GM21717 (cell line): ENCODE data around the gene LAMA4.
"Not testable (repeated sequence)": the region's sequence is repeated elsewhere in the genome, so short reads cannot be mapped to it uniquely, and the experiment has no call there.

Source experiments
- ATAC-seq: cut with Tn5 transposase; IDR thresholded peaks from one replicate; pipeline ENCODE4 v1.9.1; 2021; ENCODE audit warnings: mild to moderate bottlenecking, moderate library complexity; ENCODE audit not compliant: unreplicated experiment

LAMA4 gene

DNA sequence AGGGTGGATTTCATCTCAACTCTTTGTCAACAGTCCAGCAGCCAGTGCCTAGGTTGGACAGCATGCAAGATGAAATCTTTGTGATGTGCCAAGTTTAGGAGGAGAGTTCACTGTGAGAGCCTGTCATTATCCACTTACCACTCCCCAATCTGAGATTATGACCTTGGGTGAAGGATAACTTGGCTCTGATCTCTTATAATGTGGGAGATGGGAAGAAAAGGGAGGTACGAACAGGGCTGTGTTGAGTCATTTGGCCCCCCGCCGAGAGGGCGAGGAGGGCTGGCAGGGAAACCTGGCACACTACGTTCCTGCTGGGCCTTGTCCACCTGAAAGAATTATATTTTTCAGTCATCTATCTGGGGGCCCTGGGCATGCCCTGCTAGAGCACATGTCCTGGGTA, 35.8 kb downstream of the LAMA4 start:
- no peak for ATAC-seq

DNA sequence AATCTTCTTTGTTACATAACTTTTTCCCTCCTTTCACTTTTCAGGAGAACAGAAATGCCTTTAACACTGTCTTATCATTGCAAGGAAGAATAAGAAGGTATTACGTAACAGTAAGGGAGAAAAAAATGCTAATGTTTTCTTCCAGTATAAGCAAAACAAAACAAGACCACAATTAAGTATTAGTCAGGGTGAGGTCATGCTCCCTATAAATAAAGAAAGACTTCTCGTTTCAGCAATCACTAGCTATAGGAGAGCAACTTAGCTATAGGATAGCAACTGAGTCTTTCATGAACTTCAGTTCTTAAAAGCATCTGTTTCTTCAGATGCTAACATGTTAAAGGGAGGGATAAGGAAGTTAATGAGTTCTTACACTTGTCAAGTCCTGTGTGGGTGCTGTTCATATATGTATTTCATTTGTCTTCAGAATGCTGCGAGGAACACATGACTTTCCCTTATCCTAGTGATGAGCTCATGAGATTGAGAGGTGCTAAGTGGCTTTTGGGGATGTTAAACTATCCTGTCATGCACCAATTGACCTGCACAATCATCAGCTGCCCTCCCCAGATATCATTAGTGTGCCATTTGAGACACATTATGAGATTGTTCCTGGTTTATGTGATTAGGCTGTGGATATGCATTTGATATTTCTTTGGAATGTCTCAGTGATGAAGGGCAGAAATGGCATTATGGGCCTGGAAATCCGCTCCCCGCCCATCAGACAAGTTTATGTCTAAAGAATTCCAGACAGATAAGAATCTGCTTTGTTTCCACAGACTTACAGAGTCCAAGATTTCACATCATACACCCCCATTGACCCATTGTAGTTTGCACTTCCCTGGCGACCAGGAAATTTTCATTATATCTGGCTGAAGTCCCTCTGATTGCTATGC, 37.5 kb downstream of the LAMA4 start:
- ATAC-seq = no peak

DNA sequence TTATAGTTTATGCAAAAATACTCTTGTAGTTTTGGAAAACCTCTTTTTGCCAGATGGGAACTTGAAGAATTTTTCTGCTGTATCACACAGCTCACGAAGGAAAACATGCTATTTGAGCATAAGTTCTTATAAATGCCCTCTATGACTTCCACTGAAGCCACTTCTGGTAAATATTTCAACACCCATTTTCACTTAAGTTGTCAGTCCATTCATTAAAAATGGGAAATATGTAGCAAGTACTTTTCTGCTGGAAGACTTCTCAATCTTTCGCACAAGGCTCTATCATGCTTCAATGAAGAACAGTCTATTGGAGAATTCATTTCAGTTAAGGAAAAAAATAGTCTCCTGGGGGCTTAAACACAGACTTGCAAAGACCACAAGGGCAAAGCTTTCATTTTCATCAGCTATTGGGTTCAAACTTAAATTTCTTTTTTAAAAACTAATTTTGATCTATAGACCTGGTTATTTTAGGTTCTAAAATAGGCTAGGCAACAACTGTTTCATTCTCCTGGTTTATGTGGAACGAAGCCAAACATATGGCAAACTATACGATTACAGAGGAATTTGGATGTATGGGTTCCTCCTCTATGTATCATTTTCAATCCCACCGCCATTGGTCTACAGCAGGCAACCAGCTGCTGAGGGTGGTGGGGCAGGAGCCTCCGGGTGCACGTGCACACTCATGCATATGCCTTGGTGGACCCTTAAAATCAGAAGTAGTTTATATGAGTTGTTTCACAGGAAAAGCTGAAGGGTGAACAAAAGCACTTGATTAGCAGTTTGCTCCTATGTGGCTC, 38.7 kb downstream of the LAMA4 start:
- ATAC-seq = no peak

DNA sequence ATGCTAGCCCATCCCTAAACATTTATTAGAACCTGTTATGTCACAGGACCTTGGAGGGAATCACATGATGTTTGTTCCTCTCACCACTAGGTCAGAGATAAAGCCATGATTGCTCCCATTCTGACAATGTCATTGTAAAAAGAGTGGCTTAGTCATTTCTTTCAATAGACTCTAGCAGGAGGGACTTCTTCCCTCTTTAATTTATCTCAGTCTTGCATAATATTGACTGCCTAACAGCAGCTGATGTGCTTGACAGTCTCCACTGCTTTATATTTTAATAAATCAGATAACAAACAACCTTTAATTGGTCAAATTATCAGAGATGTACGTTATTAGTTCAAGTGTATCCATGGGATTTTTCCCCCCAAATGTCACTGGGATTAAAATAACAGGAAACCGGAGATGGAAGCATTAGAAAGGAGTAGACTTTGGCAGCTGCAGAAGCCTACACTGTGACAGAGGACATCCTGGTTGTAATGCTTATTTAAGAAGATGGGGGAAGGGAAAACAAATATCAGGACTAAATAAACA, 39.6 kb downstream of the LAMA4 start:
- no peak for ATAC-seq

DNA sequence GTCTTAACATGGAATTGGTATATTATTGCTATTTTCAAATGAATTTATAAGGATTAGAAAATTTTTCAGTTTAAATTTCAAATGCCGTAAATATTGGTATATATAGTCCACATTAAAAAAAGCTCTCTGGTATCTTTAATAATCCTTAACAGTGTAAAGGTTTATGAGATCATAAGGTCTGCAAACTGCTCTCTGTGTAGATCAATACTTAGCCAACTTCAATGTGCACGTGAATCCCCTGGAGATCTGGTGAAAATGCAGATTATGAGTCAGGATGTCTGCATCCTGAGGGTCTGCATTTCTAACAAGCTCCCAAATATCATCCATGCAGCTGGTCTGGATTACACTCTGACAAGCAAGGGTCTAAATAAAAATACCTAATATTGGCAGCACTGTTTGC, 43.5 kb downstream of the LAMA4 start:
- no peak for ATAC-seq

DNA sequence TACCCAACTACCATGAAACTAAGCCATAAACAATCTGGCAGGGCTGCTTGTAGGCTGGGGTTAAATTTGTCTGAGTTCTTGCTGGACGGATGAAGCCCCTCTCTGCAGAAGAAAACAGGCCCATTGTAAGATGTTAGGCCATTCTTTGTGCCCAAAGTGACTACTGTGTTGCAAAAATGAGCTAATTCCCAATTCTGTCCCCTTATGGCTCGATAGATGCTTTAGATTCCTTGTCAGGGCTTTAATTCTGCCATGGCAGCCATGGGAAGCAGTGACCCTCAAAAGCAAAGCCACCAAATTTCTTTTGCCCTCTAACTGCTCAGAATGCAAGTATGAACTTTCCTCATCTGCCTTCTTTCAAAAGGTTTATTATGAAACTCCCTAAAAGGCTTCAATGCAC, 45.2 kb downstream of the LAMA4 start:
- no peak for ATAC-seq

DNA sequence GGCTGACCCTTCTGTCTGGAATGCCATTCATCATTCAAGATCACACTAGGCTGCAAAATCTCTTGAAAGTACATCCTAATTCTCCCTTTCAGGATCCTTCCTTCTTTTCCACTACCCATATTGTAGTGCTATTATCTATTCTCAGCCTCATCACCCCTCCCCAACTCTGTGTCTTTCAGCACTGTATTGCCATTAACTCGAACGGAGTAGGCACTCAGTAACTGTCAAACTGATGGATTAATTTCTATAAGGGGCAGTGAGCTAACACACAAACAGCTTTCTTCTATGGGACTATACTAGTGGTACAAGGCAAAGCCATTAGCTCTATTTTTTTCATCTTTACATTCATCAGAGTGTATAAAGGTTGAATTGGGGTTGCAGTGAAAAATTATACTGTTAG, 46.6 kb downstream of the LAMA4 start:
- no peak for ATAC-seq

DNA sequence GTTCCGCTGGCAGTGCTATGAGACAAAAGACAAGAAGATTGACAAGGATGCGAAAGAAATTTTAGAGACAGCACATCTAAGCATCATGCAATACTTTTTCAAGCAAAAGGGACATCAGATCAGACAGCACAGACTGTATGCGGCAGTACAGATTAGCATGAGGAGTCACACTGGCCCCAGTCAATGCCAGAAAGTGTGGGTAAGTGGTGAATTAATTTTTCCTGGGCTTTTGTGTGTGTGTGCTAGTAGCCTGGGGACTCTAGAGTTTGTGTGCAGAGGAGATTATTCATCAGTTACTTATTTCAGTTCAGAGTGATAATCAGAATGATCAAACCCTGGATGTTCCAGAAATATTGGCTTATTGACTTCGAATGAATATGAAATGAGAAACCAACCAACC, 47.2 kb downstream of the LAMA4 start:
- ATAC-seq = no peak

DNA sequence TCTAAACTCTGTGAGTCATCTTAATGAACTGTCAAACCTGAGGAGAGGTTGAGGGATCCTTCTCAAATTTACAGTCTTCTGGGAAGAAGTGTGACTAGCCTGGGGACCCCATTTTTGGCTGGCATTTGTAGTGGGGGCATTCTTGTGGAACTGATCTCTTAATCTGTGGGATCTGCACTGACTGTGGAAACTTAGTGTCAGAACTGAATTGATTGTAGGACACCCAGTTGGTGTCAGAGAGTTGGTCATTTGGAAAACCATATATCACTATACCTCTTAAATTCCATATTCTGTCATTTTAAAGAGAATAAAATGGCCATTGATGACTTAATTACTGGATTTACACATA, 48.3 kb downstream of the LAMA4 start:
- ATAC-seq = no peak

DNA sequence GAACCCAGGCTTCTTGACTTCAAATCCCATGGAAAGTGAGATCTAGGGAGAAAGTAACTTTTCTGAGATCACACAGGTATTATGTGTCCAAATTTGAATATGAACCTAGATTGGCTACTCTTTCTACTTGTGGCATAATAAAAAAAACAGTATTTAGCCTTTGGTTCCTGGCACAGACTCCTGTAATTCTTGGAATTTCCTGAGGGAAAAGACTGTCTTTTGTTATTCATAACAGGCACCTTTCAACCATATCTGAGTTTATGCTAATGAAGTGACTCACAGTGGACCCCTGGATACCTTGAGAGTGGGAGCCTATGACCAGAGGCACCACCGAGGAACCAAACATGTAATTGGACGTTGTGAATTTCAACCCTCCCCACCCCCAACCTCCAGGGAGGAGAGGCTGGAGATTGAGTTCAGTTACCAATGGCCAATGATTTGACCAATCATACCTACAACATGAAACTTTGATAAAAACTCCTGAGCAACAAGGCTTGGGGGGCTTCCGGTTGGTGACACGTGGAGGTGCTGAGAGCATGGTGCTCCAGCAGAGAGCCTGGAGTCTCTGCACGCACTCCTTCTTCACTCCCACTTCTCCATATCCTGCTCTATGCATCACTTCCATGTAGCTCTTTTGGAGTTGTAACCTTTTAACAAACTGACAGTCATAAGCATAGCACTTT, 48.8 kb downstream of the LAMA4 start:
- no peak for ATAC-seq

DNA sequence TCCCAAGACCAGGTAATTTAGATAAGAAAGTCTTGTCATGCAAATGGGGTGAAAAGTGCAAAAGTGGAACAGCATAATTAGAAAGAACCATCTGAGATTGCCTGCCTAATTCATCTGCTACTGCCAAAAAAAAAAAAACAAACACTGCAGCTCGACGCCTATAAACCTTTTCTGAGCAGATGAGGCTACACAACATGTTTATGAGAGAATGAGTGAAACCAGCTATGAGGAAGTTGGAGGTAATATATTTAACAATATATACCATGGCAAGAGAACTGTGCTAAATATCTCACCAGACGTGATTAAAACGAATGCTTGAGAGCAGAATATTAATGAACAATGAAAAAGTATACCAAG, 50.0 kb downstream of the LAMA4 start:
- ATAC-seq = no peak

DNA sequence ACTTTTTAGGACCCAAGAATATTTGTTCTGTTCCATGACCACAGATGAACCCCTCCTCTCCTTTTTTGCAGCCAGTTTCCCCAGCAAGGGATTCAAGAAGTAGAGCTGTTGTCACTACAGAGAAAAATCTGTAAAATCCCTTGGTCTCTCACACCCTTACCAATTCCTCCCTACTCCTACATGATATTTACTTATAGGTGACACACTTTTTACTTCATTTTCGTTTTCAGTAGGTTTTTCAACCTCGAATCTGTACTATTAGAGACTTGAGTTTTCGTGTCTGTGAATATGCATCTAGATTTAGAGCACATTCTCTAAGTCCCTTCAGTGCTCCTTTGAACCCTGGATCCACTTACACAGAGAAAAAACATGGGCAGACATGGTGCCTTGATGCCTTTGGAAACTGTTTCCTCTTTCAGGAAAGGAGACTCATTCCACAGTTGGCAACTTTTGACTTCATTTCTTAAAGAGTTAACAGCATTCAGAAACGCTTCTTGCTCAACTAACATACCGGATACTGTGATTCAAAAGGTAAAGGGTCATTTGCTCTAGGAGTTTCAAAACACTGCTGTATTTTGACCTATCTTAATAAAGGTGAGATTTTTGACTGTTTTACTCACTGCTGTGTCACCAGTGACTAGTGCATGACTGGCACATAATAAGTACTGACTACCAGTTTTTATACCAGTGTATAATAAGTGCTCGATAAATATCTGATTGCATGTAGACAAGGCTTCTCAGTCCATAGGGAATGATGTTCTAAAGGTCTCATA, 50.6 kb downstream of the LAMA4 start:
- ATAC-seq = peak; percentile 69

DNA sequence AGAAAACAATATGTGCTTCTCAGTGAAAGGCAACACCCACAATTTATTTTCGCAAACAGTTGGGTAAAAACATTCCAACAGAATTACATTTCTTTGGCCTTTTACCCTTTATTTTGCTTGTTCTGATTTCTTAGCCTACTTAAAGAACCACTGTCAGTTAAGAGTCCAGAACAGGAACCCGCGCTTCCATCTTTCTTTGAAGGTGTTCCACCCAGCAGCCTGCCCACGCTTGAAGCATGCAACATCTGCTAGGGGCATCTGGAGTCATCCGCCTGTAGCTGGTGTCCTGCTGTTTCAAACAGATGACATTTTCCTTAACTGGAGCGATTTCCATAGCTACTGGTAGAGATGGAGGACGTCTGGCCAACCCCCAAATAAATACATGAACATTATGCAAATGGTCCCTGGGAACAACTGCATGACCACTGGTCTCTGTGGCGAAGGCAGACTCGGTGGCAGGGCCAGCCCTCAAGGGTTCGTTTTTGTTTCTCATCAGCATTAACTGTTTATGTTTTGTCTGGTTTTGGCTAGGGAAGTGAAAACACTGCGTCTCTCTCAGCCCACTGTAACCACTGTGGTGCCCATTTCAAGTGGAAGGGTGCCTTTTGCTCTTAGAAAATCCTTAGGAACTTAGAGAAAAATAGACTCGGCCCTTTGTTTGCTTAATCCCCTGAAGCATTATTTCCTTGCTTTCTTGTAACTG, 51.6 kb downstream of the LAMA4 start:
- peak; percentile 90 for ATAC-seq

DNA sequence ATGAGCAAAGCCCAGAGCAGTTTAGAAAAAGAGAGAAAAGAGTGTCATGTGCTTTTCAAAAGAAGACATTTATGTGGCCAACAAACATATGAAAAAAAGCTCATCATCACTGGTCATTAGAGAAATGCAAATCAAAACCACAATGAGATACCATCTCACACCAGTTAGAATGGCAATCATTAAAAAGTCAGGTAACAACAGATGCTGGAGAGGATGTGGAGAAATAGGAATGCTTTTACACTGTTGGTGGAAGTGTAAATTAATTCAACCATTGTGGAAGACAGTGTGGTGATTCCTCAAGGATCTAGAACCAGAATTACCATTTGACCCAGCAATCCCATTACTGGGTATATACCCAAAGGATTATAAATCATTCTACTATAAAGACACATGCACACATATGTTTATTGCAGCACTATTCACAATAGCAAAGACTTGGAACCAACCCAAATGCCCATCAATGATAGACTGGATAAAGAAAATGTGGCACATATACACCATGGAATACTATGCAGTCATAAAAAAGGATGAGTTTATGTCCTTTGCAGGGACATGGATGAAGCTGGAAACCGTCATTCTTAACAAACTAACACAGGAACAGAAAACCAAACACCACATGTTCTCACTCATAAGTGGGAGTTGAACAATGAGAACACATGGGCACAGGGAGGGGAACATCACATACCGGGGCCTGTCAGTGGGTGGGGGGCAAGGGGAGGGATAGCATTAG, 54.0 kb downstream of the LAMA4 start:
- not testable (repeated sequence) for ATAC-seq

DNA sequence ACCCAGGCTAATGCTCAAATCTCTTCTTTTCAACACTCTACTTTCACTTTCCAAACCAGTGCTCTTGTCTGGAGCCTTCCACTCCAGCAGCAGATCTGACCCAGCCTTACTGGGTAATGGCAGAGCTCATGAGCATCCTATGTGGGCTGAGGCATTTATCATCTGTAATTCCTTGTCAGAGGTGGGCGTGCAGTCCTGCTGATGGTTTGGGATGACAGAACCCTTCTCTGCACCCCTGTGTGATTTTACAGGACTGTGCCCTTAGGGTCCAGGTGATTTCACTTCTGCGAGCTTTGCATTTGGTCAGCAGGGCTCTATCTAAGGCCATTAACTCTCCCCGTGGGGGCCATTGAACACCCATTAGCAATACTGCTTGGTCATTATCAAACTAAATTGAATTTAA, 55.4 kb downstream of the LAMA4 start:
- no peak for ATAC-seq

DNA sequence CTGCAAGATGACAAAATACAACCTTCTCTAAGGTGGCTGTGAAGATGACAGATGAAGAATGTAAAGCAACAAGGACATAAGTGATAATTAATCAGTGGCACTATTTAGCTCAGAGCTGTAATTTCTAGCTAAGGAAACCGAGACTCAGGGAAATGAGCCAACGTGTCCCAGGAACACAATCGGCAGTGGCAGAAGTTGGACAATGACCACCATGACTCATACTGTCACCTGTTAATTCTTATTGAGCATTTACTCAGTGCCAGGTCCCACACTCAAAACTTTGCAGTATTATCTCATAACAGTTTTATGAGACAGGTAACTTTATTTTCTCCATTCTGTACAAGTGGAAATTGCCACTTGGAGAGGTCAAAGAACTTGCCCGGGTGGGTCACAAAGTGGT, 55.8 kb downstream of the LAMA4 start:
- ATAC-seq = no peak

DNA sequence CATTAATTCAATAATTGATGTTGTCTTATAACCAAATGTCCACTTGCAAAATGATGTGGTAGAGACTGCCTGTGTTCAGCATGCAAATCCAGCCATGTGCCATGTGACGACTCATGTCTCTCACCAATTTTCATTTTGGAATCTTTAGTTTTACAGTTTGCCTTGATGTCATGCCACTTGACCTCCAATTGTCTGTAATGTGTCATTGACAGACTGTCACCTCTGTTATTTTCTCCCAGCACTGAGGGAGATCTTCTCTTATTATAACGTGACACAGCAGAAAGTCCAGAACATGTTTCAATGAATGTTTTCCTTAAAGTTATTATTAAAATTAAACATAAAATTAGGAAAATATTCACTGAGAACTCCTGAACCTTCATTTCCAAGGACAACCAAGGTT, 56.7 kb downstream of the LAMA4 start:
- no peak for ATAC-seq

DNA sequence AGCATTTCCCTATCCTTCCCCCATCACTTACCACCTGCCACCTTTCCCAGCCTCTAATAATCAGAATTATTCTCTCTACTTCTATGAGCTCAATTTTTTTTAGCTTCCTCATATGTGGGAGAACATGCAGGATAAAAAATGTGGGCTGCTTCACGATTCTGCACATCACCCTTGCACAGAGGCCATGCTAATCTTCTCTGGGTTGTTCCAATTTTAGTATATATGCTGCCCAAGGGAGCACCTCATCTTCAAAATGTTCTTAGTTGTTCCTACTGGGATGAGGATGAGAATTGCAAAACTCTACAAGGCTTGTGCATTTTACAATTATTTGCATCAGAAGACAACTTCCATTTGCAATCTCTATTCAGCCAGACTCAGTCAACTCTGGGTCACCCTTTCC, 58.1 kb downstream of the LAMA4 start:
- no peak for ATAC-seq

DNA sequence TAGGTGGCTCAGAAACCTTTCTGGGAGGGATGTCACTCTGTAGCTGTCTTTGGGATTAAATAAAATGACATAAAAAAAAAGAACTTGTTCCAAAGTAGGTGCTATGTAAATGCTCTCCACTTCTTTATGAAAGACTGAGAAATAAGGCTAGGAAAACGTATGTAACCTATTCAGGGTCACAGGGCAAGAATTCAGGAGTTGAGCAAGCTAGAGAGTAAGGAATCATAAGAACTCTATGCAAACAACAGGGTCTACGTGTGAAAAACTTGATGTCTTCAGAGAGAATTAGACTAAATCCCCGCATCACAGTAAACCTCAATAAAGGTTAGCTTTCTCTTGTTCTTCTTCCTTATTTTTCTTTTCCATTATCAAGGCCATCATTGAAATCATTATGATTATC, 59.2 kb downstream of the LAMA4 start:
- ATAC-seq = no peak

DNA sequence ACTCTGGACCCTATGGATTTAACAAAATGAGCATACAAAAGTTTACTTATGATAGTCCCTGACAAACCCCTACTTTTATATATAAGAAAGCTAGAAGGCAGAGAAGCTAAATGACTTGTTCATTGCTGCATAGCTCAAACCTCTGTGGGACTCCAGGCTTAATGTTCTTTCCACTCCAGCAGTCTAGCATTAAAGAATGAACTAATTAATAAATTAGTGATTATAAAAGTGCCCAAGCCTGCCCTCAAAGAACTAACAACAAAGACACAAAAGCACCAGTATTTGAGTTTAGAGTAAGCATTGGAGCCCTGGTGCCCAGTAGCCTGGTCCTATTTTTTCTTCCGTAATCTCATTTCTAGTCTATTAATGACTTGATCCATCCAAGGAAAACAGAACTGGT, 59.9 kb downstream of the LAMA4 start:
- ATAC-seq = no peak
